ENCODE data around the gene TPST1.

DNA sequence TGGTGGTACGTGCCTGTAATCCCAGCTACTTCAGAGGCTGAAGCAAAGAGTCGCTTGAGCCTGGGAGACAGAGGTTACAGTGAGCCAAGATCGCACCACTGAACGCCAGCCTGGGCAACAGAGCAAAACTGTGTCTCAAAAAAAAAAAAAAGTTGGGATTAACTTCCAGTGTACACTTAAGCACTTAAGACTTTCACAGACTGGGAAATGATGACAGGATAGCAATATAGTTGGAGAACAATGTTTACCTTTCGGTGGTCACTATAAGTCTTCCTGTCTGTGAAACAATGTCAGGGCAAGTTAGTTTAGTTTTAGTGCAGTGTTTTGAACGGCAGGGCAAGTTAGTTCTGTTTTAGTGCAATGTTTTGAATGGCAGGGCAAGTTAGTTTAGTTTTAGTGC is 130.2 kb downstream of the TPST1 start:
- no peak for TF ChIP-seq POLR2AphosphoS5 (IDR thresholded peaks at IDR 0.05; ENCODE audit: borderline replicate concordance, low read depth, low read length)
- no peak for TF ChIP-seq EZH2 (IDR thresholded peaks at IDR 0.05)

All from SK-N-MC (cell line).